Neutrophil (primary cell): Measurements from ENCODE around the gene SAMD3.

Source experiments
- H3K27ac ChIP-seq: fragments of 200-600 bp; sonication (generic); 2 replicates; pipeline ENCODE4 v1.5.1; 2016; ENCODE audit warnings: mild to moderate bottlenecking, moderate library complexity
- H3K27me3 ChIP-seq: fragments of 200-600 bp; sonication (generic); 2 replicates; pipeline ENCODE4 v1.6.0; 2016; ENCODE audit warnings: mild to moderate bottlenecking
- H3K36me3 ChIP-seq: fragments of 200-600 bp; sonication (generic); 2 replicates; pipeline ENCODE4 v1.5.1; 2017
- H3K4me1 ChIP-seq, 2 experiments: fragments of 200-600 bp in 1 of 2; sonication (generic) in 1 of 2; 1 replicate in 1 of 2; 2 replicates in 1 of 2; pipeline versions ENCODE4 v1.5.1 to v1.6.1; 2013 to 2016; ENCODE audit warnings: low read depth in 1 of 2, low read length in 1 of 2, mild to moderate bottlenecking in 1 of 2, moderate library complexity in 1 of 2; ENCODE audit not compliant: control insufficient read depth in 1 of 2, insufficient read depth in 1 of 2
- H3K4me3 ChIP-seq, 2 experiments: fragments of 200-600 bp in 1 of 2; sonication (generic) in 1 of 2; 1 replicate in 1 of 2; 2 replicates in 1 of 2; pipeline ENCODE4 v1.5.1; 2013 to 2016; ENCODE audit warnings: low read depth in 1 of 2, low read length in 1 of 2, mild to moderate bottlenecking in 1 of 2, moderate library complexity in 1 of 2
- H3K9me3 ChIP-seq: fragments of 200-600 bp; sonication (generic); 2 replicates; pipeline ENCODE4 v1.5.1; 2016
- CTCF ChIP-seq: fragments of 200-600 bp; sonication (generic); IDR thresholded peaks from 2 replicates; pipeline ENCODE4 v1.5.1; 2016; ENCODE audit warnings: antibody characterized with exemption

Gene SAMD3

GRCh38 chr6:130187335-130188206 is 35.2 kb downstream of the SAMD3 start:
- Histone ChIP-seq H3K27me3 (no peaks in the 10 kb centered on the region), H3K9me3 (no peaks in the 10 kb centered on the region), H3K36me3 (no peaks in the 10 kb centered on the region), H3K4me3 (no peak overlapping the region), H3K4me1 (no peaks in the 10 kb centered on the region), H3K27ac (no peak overlapping the region)
- no peak for TF ChIP-seq CTCF

- Histone ChIP-seq H3K36me3 (no peaks in the 10 kb centered on the region), H3K9me3 (no peaks in the 10 kb centered on the region), H3K4me3 (no peak overlapping the region), H3K27me3 (no peaks in the 10 kb centered on the region), H3K4me1 (no peaks in the 10 kb centered on the region), H3K27ac (no peak overlapping the region)
- TF ChIP-seq CTCF = no peak
Observed at GRCh38 chr6:130185658-130186057, 37.1 kb downstream of the SAMD3 start.

GRCh38 chr6:130183271-130184222 is 39.2 kb downstream of the SAMD3 start:
- Histone ChIP-seq H3K4me1 (no peaks in the 10 kb centered on the region), H3K27me3 (no peaks in the 10 kb centered on the region), H3K27ac (no peak overlapping the region), H3K9me3 (no peaks in the 10 kb centered on the region), H3K4me3 (no peak overlapping the region), H3K36me3 (no peaks in the 10 kb centered on the region)
- TF ChIP-seq CTCF = no peak

GRCh38 chr6:130182466-130182865 is 40.3 kb downstream of the SAMD3 start:
- Histone ChIP-seq H3K27me3 (no peaks in the 10 kb centered on the region), H3K27ac (no peak overlapping the region), H3K9me3 (no peaks in the 10 kb centered on the region), H3K4me1 (no peaks in the 10 kb centered on the region), H3K4me3 (no peak overlapping the region), H3K36me3 (no peaks in the 10 kb centered on the region)
- no peak for TF ChIP-seq CTCF

- Histone ChIP-seq H3K36me3 (no peaks in the 10 kb centered on the region), H3K27me3 (no peaks in the 10 kb centered on the region), H3K4me3 (no peak overlapping the region), H3K27ac (no peak overlapping the region), H3K4me1 (no peaks in the 10 kb centered on the region), H3K9me3 (no peaks in the 10 kb centered on the region)
- no peak for TF ChIP-seq CTCF
Observed at GRCh38 chr6:130178692-130179091, 44.1 kb downstream of the SAMD3 start.
